ENCODE data around the gene DOLK.

DOLK gene

GRCh38 chr9:128918921-128919320, 28.5 kb downstream of the DOLK start:
- H3K27ac ChIP-seq (ENCODE audit: insufficient read depth, low read length, poor library complexity, severe bottlenecking) = no peak overlapping the region
- no peaks in the 10 kb centered on the region for H3K9me3 ChIP-seq (ENCODE audit: control insufficient read depth, low read length)
- H3K4me3 ChIP-seq (ENCODE audit: insufficient read depth, low read depth, low read length, poor library complexity, severe bottlenecking) = no peak overlapping the region
- no peaks in the 10 kb centered on the region for H3K4me1 ChIP-seq (ENCODE audit: control insufficient read depth, insufficient read depth, low read length, poor library complexity, severe bottlenecking)
- H3K36me3 ChIP-seq (ENCODE audit: control insufficient read depth, insufficient read depth, low read length) = peaks cover 34% of the 10 kb centered on the region
- no peaks in the 10 kb centered on the region for H3K27me3 ChIP-seq (replicated peaks; ENCODE audit: control insufficient read depth, insufficient read depth, low read length, poor library complexity, severe bottlenecking)
- no peak for DNase-seq

GRCh38 chr9:128917151-128917849, 30.1 kb downstream of the DOLK start:
- peaks cover under 1% of the 10 kb centered on the region for H3K4me1 ChIP-seq (ENCODE audit: control insufficient read depth, insufficient read depth, low read length, poor library complexity, severe bottlenecking)
- peaks cover 34% of the 10 kb centered on the region for H3K36me3 ChIP-seq (ENCODE audit: control insufficient read depth, insufficient read depth, low read length)
- DNase-seq = no peak

GRCh38 chr9:128916745-128917144, 30.7 kb downstream of the DOLK start:
- DNase-seq = no peak
- no peak overlapping the region for H3K27ac ChIP-seq (ENCODE audit: insufficient read depth, low read length, poor library complexity, severe bottlenecking)
- H3K9me3 ChIP-seq (ENCODE audit: control insufficient read depth, low read length) = no peaks in the 10 kb centered on the region
- no peak overlapping the region for H3K4me3 ChIP-seq (ENCODE audit: insufficient read depth, low read depth, low read length, poor library complexity, severe bottlenecking)
- H3K36me3 ChIP-seq (ENCODE audit: control insufficient read depth, insufficient read depth, low read length) = peaks cover 38% of the 10 kb centered on the region
- peaks cover 6% of the 10 kb centered on the region for H3K4me1 ChIP-seq (ENCODE audit: control insufficient read depth, insufficient read depth, low read length, poor library complexity, severe bottlenecking)
- no peaks in the 10 kb centered on the region for H3K27me3 ChIP-seq (replicated peaks; ENCODE audit: control insufficient read depth, insufficient read depth, low read length, poor library complexity, severe bottlenecking)

More at GRCh38 chr9:128917151-128917849, 30.1 kb downstream of the DOLK start:
- no peak overlapping the region for H3K27ac ChIP-seq (ENCODE audit: insufficient read depth, low read length, poor library complexity, severe bottlenecking)
- no peak overlapping the region for H3K4me3 ChIP-seq (ENCODE audit: insufficient read depth, low read depth, low read length, poor library complexity, severe bottlenecking)
- no peaks in the 10 kb centered on the region for H3K9me3 ChIP-seq (ENCODE audit: control insufficient read depth, low read length)
- no peaks in the 10 kb centered on the region for H3K27me3 ChIP-seq (replicated peaks; ENCODE audit: control insufficient read depth, insufficient read depth, low read length, poor library complexity, severe bottlenecking)

GRCh38 chr9:128916204-128916603, 31.2 kb downstream of the DOLK start:
- Histone ChIP-seq H3K27ac (ENCODE audit: insufficient read depth, low read length, poor library complexity, severe bottlenecking) (no peak overlapping the region), H3K4me1 (ENCODE audit: control insufficient read depth, insufficient read depth, low read length, poor library complexity, severe bottlenecking) (peaks cover 10% of the 10 kb centered on the region), H3K4me3 (ENCODE audit: insufficient read depth, low read depth, low read length, poor library complexity, severe bottlenecking) (no peak overlapping the region), H3K36me3 (ENCODE audit: control insufficient read depth, insufficient read depth, low read length) (peaks cover 39% of the 10 kb centered on the region), H3K27me3 (replicated peaks; ENCODE audit: control insufficient read depth, insufficient read depth, low read length, poor library complexity, severe bottlenecking) (no peaks in the 10 kb centered on the region), H3K9me3 (ENCODE audit: control insufficient read depth, low read length) (no peaks in the 10 kb centered on the region)
- no peak for DNase-seq

GRCh38 chr9:128913995-128914772, 33.2 kb downstream of the DOLK start:
- Histone ChIP-seq H3K36me3 (ENCODE audit: control insufficient read depth, insufficient read depth, low read length) (peaks cover 42% of the 10 kb centered on the region), H3K9me3 (ENCODE audit: control insufficient read depth, low read length) (no peaks in the 10 kb centered on the region), H3K4me1 (ENCODE audit: control insufficient read depth, insufficient read depth, low read length, poor library complexity, severe bottlenecking) (peaks cover 13% of the 10 kb centered on the region), H3K27me3 (replicated peaks; ENCODE audit: control insufficient read depth, insufficient read depth, low read length, poor library complexity, severe bottlenecking) (no peaks in the 10 kb centered on the region), H3K4me3 (ENCODE audit: insufficient read depth, low read depth, low read length, poor library complexity, severe bottlenecking) (no peak overlapping the region), H3K27ac (ENCODE audit: insufficient read depth, low read length, poor library complexity, severe bottlenecking) (no peak overlapping the region)
- no peak for DNase-seq

- no peak for DNase-seq
- Histone ChIP-seq H3K27ac (ENCODE audit: insufficient read depth, low read length, poor library complexity, severe bottlenecking) (no peak overlapping the region), H3K9me3 (ENCODE audit: control insufficient read depth, low read length) (no peaks in the 10 kb centered on the region), H3K4me3 (ENCODE audit: insufficient read depth, low read depth, low read length, poor library complexity, severe bottlenecking) (no peak overlapping the region), H3K4me1 (ENCODE audit: control insufficient read depth, insufficient read depth, low read length, poor library complexity, severe bottlenecking) (peaks cover 13% of the 10 kb centered on the region), H3K36me3 (ENCODE audit: control insufficient read depth, insufficient read depth, low read length) (peaks cover 47% of the 10 kb centered on the region), H3K27me3 (replicated peaks; ENCODE audit: control insufficient read depth, insufficient read depth, low read length, poor library complexity, severe bottlenecking) (no peaks in the 10 kb centered on the region)
Observed at GRCh38 chr9:128913048-128913900, 34.1 kb downstream of the DOLK start.

- Histone ChIP-seq H3K4me1 (ENCODE audit: control insufficient read depth, insufficient read depth, low read length, poor library complexity, severe bottlenecking) (peaks cover 13% of the 10 kb centered on the region), H3K27ac (ENCODE audit: insufficient read depth, low read length, poor library complexity, severe bottlenecking) (no peak overlapping the region), H3K36me3 (ENCODE audit: control insufficient read depth, insufficient read depth, low read length) (peaks cover 48% of the 10 kb centered on the region), H3K27me3 (replicated peaks; ENCODE audit: control insufficient read depth, insufficient read depth, low read length, poor library complexity, severe bottlenecking) (no peaks in the 10 kb centered on the region), H3K4me3 (ENCODE audit: insufficient read depth, low read depth, low read length, poor library complexity, severe bottlenecking) (no peak overlapping the region), H3K9me3 (ENCODE audit: control insufficient read depth, low read length) (no peaks in the 10 kb centered on the region)
- no peak for DNase-seq
Observed at GRCh38 chr9:128912270-128912853, 35.0 kb downstream of the DOLK start.

GRCh38 chr9:128911529-128912035, 35.8 kb downstream of the DOLK start:
- Histone ChIP-seq H3K4me3 (ENCODE audit: insufficient read depth, low read depth, low read length, poor library complexity, severe bottlenecking) (no peak overlapping the region), H3K27ac (ENCODE audit: insufficient read depth, low read length, poor library complexity, severe bottlenecking) (no peak overlapping the region), H3K4me1 (ENCODE audit: control insufficient read depth, insufficient read depth, low read length, poor library complexity, severe bottlenecking) (peaks cover 16% of the 10 kb centered on the region), H3K9me3 (ENCODE audit: control insufficient read depth, low read length) (no peaks in the 10 kb centered on the region), H3K27me3 (replicated peaks; ENCODE audit: control insufficient read depth, insufficient read depth, low read length, poor library complexity, severe bottlenecking) (no peaks in the 10 kb centered on the region), H3K36me3 (ENCODE audit: control insufficient read depth, insufficient read depth, low read length) (peaks cover 46% of the 10 kb centered on the region)
- DNase-seq = no peak

- H3K4me1 ChIP-seq (ENCODE audit: control insufficient read depth, insufficient read depth, low read length, poor library complexity, severe bottlenecking) = peaks cover 17% of the 10 kb centered on the region
- H3K27ac ChIP-seq (ENCODE audit: insufficient read depth, low read length, poor library complexity, severe bottlenecking) = no peak overlapping the region
- no peak overlapping the region for H3K4me3 ChIP-seq (ENCODE audit: insufficient read depth, low read depth, low read length, poor library complexity, severe bottlenecking)
- peaks cover 40% of the 10 kb centered on the region for H3K36me3 ChIP-seq (ENCODE audit: control insufficient read depth, insufficient read depth, low read length)
- no peaks in the 10 kb centered on the region for H3K9me3 ChIP-seq (ENCODE audit: control insufficient read depth, low read length)
- no peak for DNase-seq
- no peaks in the 10 kb centered on the region for H3K27me3 ChIP-seq (replicated peaks; ENCODE audit: control insufficient read depth, insufficient read depth, low read length, poor library complexity, severe bottlenecking)
Observed at GRCh38 chr9:128910906-128911305, 36.5 kb downstream of the DOLK start.
